ENCODE results near the gene MRPL17. TPM values are rescaled to one million over a fixed set of nuclear protein-coding genes. Genes with fewer than 3 reads are reported as not detected.

Gene MRPL17
- total and polyA plus RNA-seq, 10 of the 15 experiments (the other 5 are each of a cell fraction or from before 2014, with no cell fraction given) = 60.3 to 171 (median 94.8) TPM

- RAD21 ChIA-PET (ENCODE audit: unreplicated experiment) = interaction anchor here (1.7 kb wide), 1 partner anchor 127 kb away, joined by 4 read pairs; no protein-coding TSS in a partner anchor
- BruUV-seq (replicated peaks) = no TSS peak
- in situ Hi-C loops (cut with MboI) = no loop called here
- no peak overlapping the region for H2AFZ ChIP-seq (ENCODE audit: control insufficient read depth, low read depth, low read length)
- TF ChIP-seq NFYA (IDR thresholded peaks at IDR 0.05; ENCODE audit: borderline replicate concordance, low read depth, low read length) (no peak), RELA (IDR thresholded peaks at IDR 0.05; ENCODE audit: borderline replicate concordance, partially characterized antibody) (no peak), PBX3 (IDR thresholded peaks at IDR 0.05; ENCODE audit: insufficient replicate concordance, low read depth, low read length) (no peak), GATAD2B (conservative IDR thresholded peaks at IDR 0.05; ENCODE audit: low read depth) (no peak), ZZZ3 (IDR thresholded peaks at IDR 0.05; ENCODE audit: control insufficient read depth, insufficient read length, low read depth) (no peak), ZNF207 (IDR thresholded peaks at IDR 0.05; ENCODE audit: borderline replicate concordance) (no peak), PRDM15 (CRISPR knock-in tag; IDR thresholded peaks at IDR 0.05) (no peak)
- TF ChIP-seq, protein P1, sequence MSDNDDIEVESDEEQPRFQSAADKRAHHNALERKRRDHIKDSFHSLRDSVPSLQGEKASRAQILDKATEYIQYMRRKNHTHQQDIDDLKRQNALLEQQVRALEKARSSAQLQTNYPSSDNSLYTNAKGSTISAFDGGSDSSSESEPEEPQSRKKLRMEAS (IDR thresholded peaks at IDR 0.05; ENCODE audit: low read depth, low read length) = no peak
- no peaks in the 10 kb centered on the region for H3K9me3 ChIP-seq (replicated peaks; ENCODE audit: control insufficient read depth, insufficient read depth, low read length)
- CTCF ChIA-PET = interaction anchor here (0.6 to 4.5 kb wide), 4 partner anchors 9 to 234 kb away, joined by 3 to 22 read pairs (median 6); partner anchors contain the start of gene TAF10
- ATAC-seq (no peak), DNase-seq (ENCODE audit: low read depth, low spot score) (no peak), FAIRE-seq (no peak)
- H3K36me3 ChIP-seq (ENCODE audit: control insufficient read depth in 2 of 2, insufficient read depth in 2 of 2, low read length in 1 of 2) = no peaks in the 10 kb centered on the region
- POLR2A ChIA-PET = interaction anchor here (1.3 kb wide), 1 partner anchor 40 kb away, joined by 4 read pairs; the partner anchor contains the start of gene TPP1
- no peak overlapping the region for H3K4me3 ChIP-seq
- no peak overlapping the region for H3K4me2 ChIP-seq (ENCODE audit: control insufficient read depth, insufficient read depth)
- H4K20me1 ChIP-seq (ENCODE audit: control insufficient read depth, insufficient read depth) = no peaks in the 10 kb centered on the region
- no peaks in the 10 kb centered on the region for H3K79me2 ChIP-seq (ENCODE audit: control insufficient read depth, insufficient read depth, low read length)
- peaks cover 4% of the 10 kb centered on the region in 2 experiments for H3K27me3 ChIP-seq (replicated peaks in 1 of 2; ENCODE audit: control insufficient read depth in 2 of 2, insufficient read depth in 2 of 2, low read length in 1 of 2)
- SMC1A ChIA-PET (ENCODE audit: uncharacterized antibody, unreplicated experiment) = interaction anchor here (0.7 to 1.9 kb wide), 3 partner anchors 9 to 140 kb away, joined by 3 to 12 read pairs (median 3); no protein-coding TSS in a partner anchor
- intact Hi-C loops (cut with micrococcal nuclease; ENCODE audit: unreplicated experiment) = no loop called here
- H3K9ac ChIP-seq (ENCODE audit: control insufficient read depth, insufficient read depth, low read length) = no peak overlapping the region
- no peak overlapping the region for H3K27ac ChIP-seq (ENCODE audit: control insufficient read depth, insufficient read depth)
- no peaks in the 10 kb centered on the region for H3K4me1 ChIP-seq (ENCODE audit: control insufficient read depth, insufficient read depth, low read length)
These were observed 24.5 kb downstream of the MRPL17 start for GRCh38 chr11:6658647-6659046.

Data from GM12878 (cell line).